ENCODE measurements around the gene B4GALT7. TPM values are rescaled to one million over a fixed set of nuclear protein-coding genes. Genes with fewer than 3 reads are reported as not detected.

B4GALT7 gene, protein sequence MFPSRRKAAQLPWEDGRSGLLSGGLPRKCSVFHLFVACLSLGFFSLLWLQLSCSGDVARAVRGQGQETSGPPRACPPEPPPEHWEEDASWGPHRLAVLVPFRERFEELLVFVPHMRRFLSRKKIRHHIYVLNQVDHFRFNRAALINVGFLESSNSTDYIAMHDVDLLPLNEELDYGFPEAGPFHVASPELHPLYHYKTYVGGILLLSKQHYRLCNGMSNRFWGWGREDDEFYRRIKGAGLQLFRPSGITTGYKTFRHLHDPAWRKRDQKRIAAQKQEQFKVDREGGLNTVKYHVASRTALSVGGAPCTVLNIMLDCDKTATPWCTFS
- 10 to 100 TPM; 12.6 to 18.7 TPM for total RNA-seq
- 10 to 100 TPM in 1 of 2 donors, 1 to 10 TPM in 1; 8.1 to 19.7 TPM for polyA plus RNA-seq

DNA sequence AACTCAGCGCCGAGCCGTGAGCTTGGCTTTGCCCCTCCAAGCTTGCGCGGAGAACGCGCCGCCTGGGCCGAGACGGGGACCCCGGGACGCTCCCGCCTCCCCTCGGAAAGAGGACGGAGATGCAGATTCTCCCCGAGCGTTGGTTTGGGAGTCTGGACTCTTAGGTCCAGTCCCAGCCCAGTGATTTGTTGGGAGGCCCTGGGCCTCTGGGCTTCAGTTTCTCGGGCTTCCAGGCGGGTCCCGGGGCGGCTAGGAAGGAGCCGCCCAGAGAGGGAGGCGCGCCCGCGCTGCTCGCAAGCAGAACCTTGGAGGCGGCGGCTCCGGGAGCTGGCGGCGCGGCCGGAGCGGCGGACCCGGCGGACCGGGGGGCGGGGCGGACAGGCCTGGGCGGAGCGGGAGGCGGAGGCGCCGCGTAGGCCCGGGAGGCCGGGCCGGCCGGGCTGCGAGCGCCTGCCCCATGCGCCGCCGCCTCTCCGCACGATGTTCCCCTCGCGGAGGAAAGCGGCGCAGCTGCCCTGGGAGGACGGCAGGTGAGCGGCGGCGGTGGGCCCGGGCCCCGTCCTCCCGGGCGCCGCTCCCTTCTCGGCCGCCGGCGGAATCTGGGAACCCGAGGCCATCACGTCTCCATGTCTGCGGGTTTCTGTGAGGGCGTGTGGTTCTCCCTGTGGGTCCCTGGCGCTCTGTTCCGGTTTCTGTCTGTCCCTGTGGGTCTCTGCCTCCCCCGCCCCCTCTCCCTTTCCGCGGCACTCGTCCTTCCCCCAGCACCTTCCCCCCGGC is at the start of gene B4GALT7:
Gene B4GALT7 (plus strand): TSS at position 402 of the 777 bp plus-strand sequence. CDS start 79 bp downstream, at position 481.
- Histone ChIP-seq H3K4me3 (ENCODE audit: low read depth in 1 of 3, low read length in 3 of 3) (peak within 1 kb of the TSS; percentile 83 to 99 (median 87)), H3K27ac (ENCODE audit: low read depth in 1 of 2, low read length in 2 of 2) (peak within 1 kb of the TSS; percentile 40 to 79), H3K36me3 (ENCODE audit: control insufficient read depth in 4 of 4, insufficient read depth in 3 of 4, low read depth in 1 of 4, low read length in 3 of 4) (peaks cover 8 to 18% (median 14%) of the 10 kb centered on the region in 4 donors), H3K9ac (ENCODE audit: low read depth in 1 of 2, low read length in 2 of 2) (peak within 1 kb of the TSS; percentile 80 to 81), H3K27me3 (ENCODE audit: control insufficient read depth in 4 of 4, insufficient read depth in 4 of 4, low read length in 3 of 4) (no peaks in the 10 kb centered on the region), H3K4me1 (ENCODE audit: control insufficient read depth in 4 of 4, insufficient read depth in 4 of 4, low read length in 3 of 4) (peaks cover 0 to 19% (median 10%) of the 10 kb centered on the region in 4 donors), H3K9me3 (ENCODE audit: control insufficient read depth in 4 of 4, low read length in 3 of 4) (no peaks in the 10 kb centered on the region)
- peak; percentile 93 for DNase-seq (ENCODE audit: low spot score)
- WGBS, result under 1% methylated on average over 86 of the region's 86 CpGs
- peak in 1 of 2 donors; percentile 29 for TF ChIP-seq GABPA (IDR thresholded peaks at IDR 0.05 in 1 of 2, conservative IDR thresholded peaks at IDR 0.05 in 1 of 2)
- TF ChIP-seq, protein P1, sequence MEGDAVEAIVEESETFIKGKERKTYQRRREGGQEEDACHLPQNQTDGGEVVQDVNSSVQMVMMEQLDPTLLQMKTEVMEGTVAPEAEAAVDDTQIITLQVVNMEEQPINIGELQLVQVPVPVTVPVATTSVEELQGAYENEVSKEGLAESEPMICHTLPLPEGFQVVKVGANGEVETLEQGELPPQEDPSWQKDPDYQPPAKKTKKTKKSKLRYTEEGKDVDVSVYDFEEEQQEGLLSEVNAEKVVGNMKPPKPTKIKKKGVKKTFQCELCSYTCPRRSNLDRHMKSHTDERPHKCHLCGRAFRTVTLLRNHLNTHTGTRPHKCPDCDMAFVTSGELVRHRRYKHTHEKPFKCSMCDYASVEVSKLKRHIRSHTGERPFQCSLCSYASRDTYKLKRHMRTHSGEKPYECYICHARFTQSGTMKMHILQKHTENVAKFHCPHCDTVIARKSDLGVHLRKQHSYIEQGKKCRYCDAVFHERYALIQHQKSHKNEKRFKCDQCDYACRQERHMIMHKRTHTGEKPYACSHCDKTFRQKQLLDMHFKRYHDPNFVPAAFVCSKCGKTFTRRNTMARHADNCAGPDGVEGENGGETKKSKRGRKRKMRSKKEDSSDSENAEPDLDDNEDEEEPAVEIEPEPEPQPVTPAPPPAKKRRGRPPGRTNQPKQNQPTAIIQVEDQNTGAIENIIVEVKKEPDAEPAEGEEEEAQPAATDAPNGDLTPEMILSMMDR (IDR thresholded peaks at IDR 0.05; ENCODE audit: low read depth, low read length, missing input control), result peak; percentile 8
- TF ChIP-seq FOXA1 (IDR thresholded peaks at IDR 0.05), result no peak

DNA sequence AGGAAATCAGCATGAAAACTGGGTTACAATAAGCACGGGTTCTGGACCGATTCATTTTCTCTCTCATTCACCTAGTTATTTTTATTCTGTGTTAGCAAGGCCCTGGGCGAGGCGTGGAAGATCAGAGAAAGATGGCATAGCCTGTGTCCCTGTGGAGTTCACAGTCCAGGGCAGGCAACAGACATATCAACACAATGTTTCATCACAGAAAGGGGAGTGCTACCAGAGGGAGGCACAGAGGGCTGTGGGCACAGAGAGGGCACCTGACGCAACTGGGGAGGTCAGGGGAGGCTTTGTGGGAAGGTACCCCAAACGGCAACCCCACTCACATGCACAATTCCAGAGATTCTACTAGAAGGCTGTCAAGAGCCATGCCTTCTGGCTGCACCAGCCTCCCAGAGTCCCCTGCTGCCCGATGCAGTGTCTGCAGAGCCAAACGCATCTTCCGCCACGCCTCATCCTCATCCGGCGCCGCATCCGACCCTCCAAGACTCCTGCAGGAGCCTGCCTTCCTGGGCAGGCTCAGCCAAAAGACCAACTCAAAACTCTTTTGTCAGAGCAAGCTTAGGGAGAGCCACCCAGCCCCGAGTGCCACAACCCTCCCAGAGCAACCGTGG is 47.0 kb upstream of the B4GALT7 start:
- H3K9ac ChIP-seq (ENCODE audit: low read depth in 1 of 2, low read length in 2 of 2), result peak overlapping the region; percentile 28 to 54
- peaks cover 0 to 4% (median 3%) of the 10 kb centered on the region in 4 donors for H3K36me3 ChIP-seq (ENCODE audit: control insufficient read depth in 4 of 4, insufficient read depth in 3 of 4, low read depth in 1 of 4, low read length in 3 of 4)
- DNase-seq (ENCODE audit: low spot score), result no peak
- peak; percentile 33 for TF ChIP-seq FOXA2 (IDR thresholded peaks at IDR 0.05)
- TF ChIP-seq JUND (IDR thresholded peaks at IDR 0.05), result peak in 1 of 2 donors; percentile 29
- peak; percentile 71 for TF ChIP-seq YY1 (IDR thresholded peaks at IDR 0.05)
- peak; percentile 71 to 87 for TF ChIP-seq HNF4A (conservative IDR thresholded peaks at IDR 0.05)
- peak; percentile 39 for TF ChIP-seq SP1 (IDR thresholded peaks at IDR 0.05)
- peak; percentile 37 to 78 for TF ChIP-seq RXRA (IDR thresholded peaks at IDR 0.05)
- TF ChIP-seq, protein P1 (IDR thresholded peaks at IDR 0.05; ENCODE audit: low read depth, low read length, missing input control), result no peak
- TF ChIP-seq, protein P2, sequence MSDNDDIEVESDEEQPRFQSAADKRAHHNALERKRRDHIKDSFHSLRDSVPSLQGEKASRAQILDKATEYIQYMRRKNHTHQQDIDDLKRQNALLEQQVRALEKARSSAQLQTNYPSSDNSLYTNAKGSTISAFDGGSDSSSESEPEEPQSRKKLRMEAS (IDR thresholded peaks at IDR 0.05), result no peak
- no peak for TF ChIP-seq FOXA1 (IDR thresholded peaks at IDR 0.05)
- peaks cover 9 to 26% (median 18%) of the 10 kb centered on the region in 4 donors for H3K4me1 ChIP-seq (ENCODE audit: control insufficient read depth in 4 of 4, insufficient read depth in 4 of 4, low read length in 3 of 4)
- no peaks in the 10 kb centered on the region for H3K27me3 ChIP-seq (ENCODE audit: control insufficient read depth in 4 of 4, insufficient read depth in 4 of 4, low read length in 3 of 4)
- peak overlapping the region; percentile 70 to 77 for H3K27ac ChIP-seq (ENCODE audit: low read depth in 1 of 2, low read length in 2 of 2)
- no peaks in the 10 kb centered on the region for H3K9me3 ChIP-seq (ENCODE audit: control insufficient read depth in 4 of 4, low read length in 3 of 4)
- H3K4me3 ChIP-seq (ENCODE audit: low read depth in 1 of 3, low read length in 3 of 3), result peak overlapping the region; percentile 69 to 98 (median 92)
- 31% methylated on average over 16 of the region's 16 CpGs for WGBS

Data from liver (tissue), 9 donors.